SJSA1 (cell line): ENCODE measurements around the gene ABCF2. TPM values are rescaled to one million over a fixed set of nuclear protein-coding genes. Genes with fewer than 3 reads are reported as not detected.

Source experiments
- DNase-seq, 2 experiments: peaks; one replicate each; pipeline ENCODE4 v3.0.0-alpha.2; 2015 to 2020; ENCODE audit warnings: low spot score in 2 of 2, low read depth in 1 of 2
- H3K27ac ChIP-seq: fragments of 250-450 bp; sonication (Bioruptor Pico); 2 replicates; pipeline ENCODE4 v1.5.1; 2020; ENCODE audit warnings: mild to moderate bottlenecking, moderate library complexity
- H3K27me3 ChIP-seq: fragments of 250-450 bp; sonication (Bioruptor Pico); replicated peaks from 2 replicates; pipeline ENCODE4 v1.5.1; 2020; ENCODE audit warnings: mild to moderate bottlenecking, moderate library complexity
- H3K36me3 ChIP-seq: fragments of 250-450 bp; sonication (Bioruptor Pico); 2 replicates; pipeline ENCODE4 v1.5.1; 2020; ENCODE audit warnings: mild to moderate bottlenecking
- H3K4me1 ChIP-seq: fragments of 250-450 bp; sonication (Bioruptor Pico); replicated peaks from 2 replicates; pipeline ENCODE4 v1.6.1; 2021; ENCODE audit warnings: mild to moderate bottlenecking
- H3K4me3 ChIP-seq: fragments of 250-450 bp; sonication (Bioruptor Pico); 2 replicates; pipeline ENCODE4 v1.5.1; 2020; ENCODE audit warnings: mild to moderate bottlenecking
- H3K9me3 ChIP-seq: fragments of 250-450 bp; sonication (Bioruptor Pico); replicated peaks from 2 replicates; pipeline ENCODE4 v1.5.1; 2020; ENCODE audit warnings: mild to moderate bottlenecking
- total RNA-seq: library from RNA; depleted of rRNA; stranded (reverse); fragments of >200 nt; shearing (Covaris generic); gene quantifications from 2 replicates; pipeline ENCODE4 v1.2.3, GENCODE V29; 2014

Gene ABCF2
- total RNA-seq, 1 experiment from 2014 or later, result 72.6 TPM

- DNase-seq, result no peak
- Histone ChIP-seq H3K36me3 (peaks cover 26% of the 10 kb centered on the region), H3K9me3 (no peaks in the 10 kb centered on the region), H3K27me3 (0 out of 2 replicates have a peak, but pooled peaks cover 5% of the 10 kb centered on the region), H3K4me3 (no peak within 1 kb of the TSS), H3K27ac (no peak within 1 kb of the TSS), H3K4me1 (no peaks in the 10 kb centered on the region)
These were observed 16.7 kb downstream of the ABCF2 start, which contains the start of gene H2BK1 for GRCh38 chr7:151210087-151210854. Gene H2BK1, minus strand, starts transcription at chr7:151210488. Its CDS starts 170 bp downstream, at chr7:151210318.

GRCh38 chr7:151209588-151209987 is 17.4 kb downstream of the ABCF2 start:
- Histone ChIP-seq H3K4me3 (no peak overlapping the region), H3K27me3 (0 out of 2 replicates have a peak, but pooled peaks cover 5% of the 10 kb centered on the region), H3K36me3 (peaks cover 19% of the 10 kb centered on the region), H3K27ac (no peak overlapping the region), H3K9me3 (no peaks in the 10 kb centered on the region), H3K4me1 (no peaks in the 10 kb centered on the region)
- no peak for DNase-seq

GRCh38 chr7:151208253-151208862 is 18.6 kb downstream of the ABCF2 start:
- DNase-seq, result no peak
- no peak overlapping the region for H3K4me3 ChIP-seq
- H3K27me3 ChIP-seq, result peaks cover 11% of the 10 kb centered on the region; the same call in 1 of the 2 replicates
- no peak overlapping the region for H3K27ac ChIP-seq
- no peaks in the 10 kb centered on the region for H3K9me3 ChIP-seq
- H3K4me1 ChIP-seq, result no peaks in the 10 kb centered on the region
- H3K36me3 ChIP-seq, result peaks cover 10% of the 10 kb centered on the region

GRCh38 chr7:151207804-151208203 is 19.2 kb downstream of the ABCF2 start:
- no peak for DNase-seq
- H3K9me3 ChIP-seq, result no peaks in the 10 kb centered on the region
- no peak overlapping the region for H3K4me3 ChIP-seq
- H3K27ac ChIP-seq, result no peak overlapping the region
- peaks cover 5% of the 10 kb centered on the region for H3K36me3 ChIP-seq
- H3K4me1 ChIP-seq, result no peaks in the 10 kb centered on the region
- peaks cover 13% of the 10 kb centered on the region; the same call in 1 of the 2 replicates for H3K27me3 ChIP-seq

- H3K36me3 ChIP-seq, result no peaks in the 10 kb centered on the region
- no peak overlapping the region for H3K4me3 ChIP-seq
- H3K27ac ChIP-seq, result no peak overlapping the region
- H3K27me3 ChIP-seq, result peaks cover 14% of the 10 kb centered on the region
- DNase-seq, result no peak
- no peaks in the 10 kb centered on the region for H3K9me3 ChIP-seq
- no peaks in the 10 kb centered on the region for H3K4me1 ChIP-seq
These were observed 19.7 kb downstream of the ABCF2 start for GRCh38 chr7:151207315-151207714.

- H3K9me3 ChIP-seq, result no peaks in the 10 kb centered on the region
- H3K4me3 ChIP-seq, result no peak overlapping the region
- H3K27ac ChIP-seq, result no peak overlapping the region
- H3K27me3 ChIP-seq, result peaks cover 18% of the 10 kb centered on the region
- no peaks in the 10 kb centered on the region for H3K4me1 ChIP-seq
- DNase-seq, result no peak
- no peaks in the 10 kb centered on the region for H3K36me3 ChIP-seq
These were observed 20.1 kb downstream of the ABCF2 start for GRCh38 chr7:151206914-151207313.

GRCh38 chr7:151205730-151206129 is 21.3 kb downstream of the ABCF2 start:
- no peak for DNase-seq
- no peaks in the 10 kb centered on the region for H3K9me3 ChIP-seq
- peaks cover 21% of the 10 kb centered on the region for H3K27me3 ChIP-seq
- no peak overlapping the region for H3K4me3 ChIP-seq
- no peaks in the 10 kb centered on the region for H3K36me3 ChIP-seq
- H3K27ac ChIP-seq, result no peak overlapping the region
- H3K4me1 ChIP-seq, result no peaks in the 10 kb centered on the region

- Histone ChIP-seq H3K27ac (no peak overlapping the region), H3K36me3 (no peaks in the 10 kb centered on the region), H3K27me3 (peaks cover 21% of the 10 kb centered on the region), H3K4me1 (no peaks in the 10 kb centered on the region), H3K9me3 (no peaks in the 10 kb centered on the region), H3K4me3 (no peak overlapping the region)
- no peak for DNase-seq
These were observed 22.5 kb downstream of the ABCF2 start for GRCh38 chr7:151204383-151205032.

- H3K4me1 ChIP-seq, result no peaks in the 10 kb centered on the region
- H3K27ac ChIP-seq, result no peak overlapping the region
- peaks cover 24% of the 10 kb centered on the region for H3K27me3 ChIP-seq
- DNase-seq, result no peak
- H3K4me3 ChIP-seq, result no peak overlapping the region
- H3K9me3 ChIP-seq, result no peaks in the 10 kb centered on the region
- H3K36me3 ChIP-seq, result no peaks in the 10 kb centered on the region
These were observed 24.2 kb downstream of the ABCF2 start for GRCh38 chr7:151202836-151203235.

GRCh38 chr7:151201751-151202150 is 25.3 kb downstream of the ABCF2 start:
- H3K36me3 ChIP-seq, result no peaks in the 10 kb centered on the region
- no peak overlapping the region for H3K27ac ChIP-seq
- H3K9me3 ChIP-seq, result no peaks in the 10 kb centered on the region
- H3K4me1 ChIP-seq, result no peaks in the 10 kb centered on the region
- no peak overlapping the region for H3K4me3 ChIP-seq
- DNase-seq, result no peak
- peaks cover 30% of the 10 kb centered on the region for H3K27me3 ChIP-seq

GRCh38 chr7:151201344-151201743 is 25.7 kb downstream of the ABCF2 start:
- no peak overlapping the region for H3K27ac ChIP-seq
- peaks cover 34% of the 10 kb centered on the region for H3K27me3 ChIP-seq
- no peak overlapping the region for H3K4me3 ChIP-seq
- H3K36me3 ChIP-seq, result no peaks in the 10 kb centered on the region
- no peaks in the 10 kb centered on the region for H3K9me3 ChIP-seq
- no peak for DNase-seq
- H3K4me1 ChIP-seq, result no peaks in the 10 kb centered on the region

GRCh38 chr7:151198945-151199848 is 27.8 kb downstream of the ABCF2 start:
- Histone ChIP-seq H3K4me3 (no peak overlapping the region), H3K27ac (no peak overlapping the region), H3K4me1 (no peaks in the 10 kb centered on the region), H3K27me3 (peaks cover 51% of the 10 kb centered on the region), H3K9me3 (no peaks in the 10 kb centered on the region), H3K36me3 (no peaks in the 10 kb centered on the region)
- no peak for DNase-seq

- Histone ChIP-seq H3K27me3 (peaks cover 44% of the 10 kb centered on the region), H3K36me3 (no peaks in the 10 kb centered on the region), H3K4me1 (no peaks in the 10 kb centered on the region), H3K27ac (no peak overlapping the region), H3K4me3 (no peak overlapping the region), H3K9me3 (no peaks in the 10 kb centered on the region)
- DNase-seq, result no peak
These were observed 29.1 kb downstream of the ABCF2 start for GRCh38 chr7:151197932-151198331.
